Nucleus accumbens (tissue), 56 donors: ENCODE data around the gene ATP5F1D.

Experiments used
- DNase-seq, 56 donors: peaks; one replicate each; lab custom pipeline; 2025; lab: John Stamatoyannopoulos, UW

Gene ATP5F1D

GRCh38 chr19:1266916-1267476 is 25.4 kb downstream of the ATP5F1D start:
- DNase-seq, result peak in 45 of 56 donors; percentile 20 to 86 (median 64)

GRCh38 chr19:1267477-1268225 is 26.1 kb downstream of the ATP5F1D start:
- DNase-seq, result peak in 20 of 56 donors; percentile 11 to 48 (median 34)

DNA sequence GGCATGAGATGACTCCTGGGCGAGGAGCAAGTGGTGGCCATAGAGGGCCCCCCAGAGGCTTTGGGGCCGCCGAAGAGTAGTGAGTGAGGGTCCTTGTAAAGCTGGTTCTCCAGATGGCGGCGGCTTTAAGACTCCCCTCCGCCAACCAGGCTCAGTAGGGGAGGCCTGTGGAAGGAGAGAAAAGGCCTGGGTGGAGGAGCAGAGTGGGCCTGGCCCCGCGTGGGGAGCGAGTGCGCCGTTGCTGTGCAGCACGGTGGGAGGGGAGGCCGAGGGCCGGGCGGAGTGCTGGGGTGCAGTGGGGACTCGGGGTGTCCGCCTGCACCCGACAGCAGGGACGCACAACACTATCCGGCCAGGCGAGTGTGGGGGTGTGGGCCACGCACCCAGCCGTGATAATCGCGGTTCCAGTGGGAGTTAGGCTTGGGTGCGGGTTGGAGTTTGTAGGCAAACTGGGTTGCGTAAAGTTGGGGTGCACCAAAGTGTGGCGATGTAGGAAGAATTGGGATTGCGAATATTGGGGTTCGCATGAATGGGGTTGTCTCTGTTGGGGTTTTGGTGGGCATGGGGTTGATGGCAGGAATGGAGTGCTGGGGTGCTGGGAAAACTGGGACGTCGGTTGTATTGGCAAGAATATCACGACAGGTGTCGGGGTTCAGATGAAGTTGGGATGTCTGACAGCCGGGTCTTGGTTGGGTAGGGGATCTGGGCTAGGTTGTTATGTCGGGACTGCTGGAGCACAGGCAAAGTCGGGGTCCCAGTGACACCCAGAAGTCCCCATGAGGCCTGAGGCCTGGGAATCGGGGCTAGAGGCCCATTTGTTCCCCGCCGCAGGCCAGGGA is 26.9 kb downstream of the ATP5F1D start:
- peak in 2 of 56 donors; percentile 41 to 43 for DNase-seq

GRCh38 chr19:1269065-1269477 is 27.5 kb downstream of the ATP5F1D start, which contains the start of gene CIRBP:
TSS of gene CIRBP (plus strand) at chr19:1269332. CDS start at chr19:1270934, 1,602 bp downstream.
- DNase-seq, result peak; percentile 75 to 100 (median 99)

- DNase-seq, result peak in 55 of 56 donors; percentile 35 to 90 (median 78)
Measured at GRCh38 chr19:1269478-1270212, 28.1 kb downstream of the ATP5F1D start.

- peak in 1 of 56 donors; percentile 66 for DNase-seq
Measured at GRCh38 chr19:1270213-1270853, 28.8 kb downstream of the ATP5F1D start.

- DNase-seq, result peak in 1 of 56 donors; percentile 11
Measured at GRCh38 chr19:1270854-1271527, 29.4 kb downstream of the ATP5F1D start.

DNA sequence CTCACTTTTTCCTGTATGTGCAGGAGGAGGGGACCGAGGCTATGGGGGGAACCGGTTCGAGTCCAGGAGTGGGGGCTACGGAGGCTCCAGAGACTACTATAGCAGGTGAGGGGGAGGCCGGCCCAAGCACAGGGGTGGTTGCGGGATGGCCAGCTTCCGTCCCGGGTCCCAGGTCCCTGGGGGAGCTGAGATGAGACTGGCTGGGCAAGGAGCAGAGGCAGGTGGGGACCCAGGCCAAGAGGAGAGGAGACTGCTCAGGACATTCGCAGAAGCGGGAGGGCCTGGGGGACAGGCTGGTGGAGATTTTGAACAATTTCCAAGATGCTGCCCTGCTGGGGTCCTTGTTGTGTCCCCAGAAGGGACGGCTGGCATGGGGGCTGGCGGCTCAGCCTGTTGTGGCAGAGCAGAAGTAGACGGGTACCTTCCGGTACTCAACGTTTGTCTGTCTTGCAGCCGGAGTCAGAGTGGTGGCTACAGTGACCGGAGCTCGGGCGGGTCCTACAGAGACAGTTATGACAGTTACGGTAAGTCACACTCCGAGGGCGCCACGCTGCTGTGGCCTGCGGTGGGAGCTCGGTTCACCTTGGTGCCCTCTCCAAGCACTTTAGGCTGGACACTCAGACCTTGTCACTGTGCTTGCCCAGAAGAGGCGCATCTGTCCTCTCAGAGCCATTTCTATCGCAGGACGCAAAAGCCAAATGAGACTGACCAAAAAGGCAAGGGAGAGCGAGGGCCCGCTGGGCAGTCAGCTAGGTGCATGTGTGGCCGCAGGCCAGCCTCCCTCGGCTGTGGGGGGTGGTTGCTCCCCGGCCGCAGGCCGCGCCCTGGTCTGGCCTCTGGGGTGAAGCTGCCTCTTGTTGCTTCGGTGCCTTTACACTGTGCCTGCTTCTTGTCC is 30.2 kb downstream of the ATP5F1D start:
- peak in 2 of 56 donors; percentile 10 to 25 for DNase-seq

DNA sequence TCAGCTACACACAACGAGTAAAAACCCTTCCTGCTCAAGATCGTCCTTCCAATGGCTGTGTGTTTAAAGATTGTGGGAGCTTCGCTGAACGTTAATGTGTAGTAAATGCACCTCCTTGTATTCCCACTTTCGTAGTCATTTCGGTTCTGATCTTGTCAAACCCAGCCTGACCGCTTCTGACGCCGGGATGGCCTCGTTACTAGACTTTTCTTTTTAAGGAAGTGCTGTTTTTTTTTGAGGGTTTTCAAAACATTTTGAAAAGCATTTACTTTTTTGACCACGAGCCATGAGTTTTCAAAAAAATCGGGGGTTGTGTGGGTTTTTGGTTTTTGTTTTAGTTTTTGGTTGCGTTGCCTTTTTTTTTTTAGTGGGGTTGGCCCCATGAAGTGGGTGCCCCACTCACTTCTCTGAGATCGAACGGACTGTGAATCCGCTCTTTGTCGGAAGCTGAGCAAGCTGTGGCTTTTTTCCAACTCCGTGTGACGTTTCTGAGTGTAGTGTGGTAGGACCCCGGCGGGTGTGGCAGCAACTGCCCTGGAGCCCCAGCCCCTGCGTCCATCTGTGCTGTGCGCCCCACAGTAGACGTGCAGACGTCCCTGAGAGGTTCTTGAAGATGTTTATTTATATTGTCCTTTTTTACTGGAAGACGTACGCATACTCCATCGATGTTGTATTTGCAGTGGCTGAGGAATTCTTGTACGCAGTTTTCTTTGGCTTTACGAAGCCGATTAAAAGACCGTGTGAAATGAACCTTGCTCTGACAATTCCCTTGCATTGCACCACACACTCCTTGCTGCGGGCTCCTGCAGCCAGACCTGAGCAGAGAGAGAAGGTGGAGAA is 31.1 kb downstream of the ATP5F1D start:
- DNase-seq, result peak in 15 of 56 donors; percentile 9 to 56 (median 21)

GRCh38 chr19:1273263-1274041 is 31.9 kb downstream of the ATP5F1D start:
- DNase-seq, result no peak

GRCh38 chr19:1274081-1274851 is 32.7 kb downstream of the ATP5F1D start:
- DNase-seq, result no peak

DNA sequence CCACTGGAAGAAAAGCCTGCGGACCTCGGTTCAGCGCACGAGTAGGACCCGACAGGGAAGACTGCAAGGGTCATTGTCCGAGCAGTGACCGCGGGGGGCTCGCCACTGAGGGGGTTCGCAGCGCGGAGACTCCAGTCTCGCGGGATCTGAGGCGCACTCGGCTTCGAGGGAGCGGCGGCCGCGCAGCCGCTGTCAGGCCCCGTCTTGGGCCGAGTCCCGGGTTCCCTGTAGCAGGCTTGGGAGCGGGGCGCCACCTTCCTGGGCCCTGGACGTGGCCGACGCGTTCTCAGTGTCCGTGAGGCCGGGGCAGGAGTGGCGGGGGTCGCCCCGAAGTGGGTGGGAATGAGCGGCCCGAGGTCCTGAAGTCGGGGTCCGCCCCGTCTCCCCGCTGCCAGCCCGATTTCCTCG is 33.3 kb downstream of the ATP5F1D start:
- peak in 1 of 56 donors; percentile 37 for DNase-seq

DNA sequence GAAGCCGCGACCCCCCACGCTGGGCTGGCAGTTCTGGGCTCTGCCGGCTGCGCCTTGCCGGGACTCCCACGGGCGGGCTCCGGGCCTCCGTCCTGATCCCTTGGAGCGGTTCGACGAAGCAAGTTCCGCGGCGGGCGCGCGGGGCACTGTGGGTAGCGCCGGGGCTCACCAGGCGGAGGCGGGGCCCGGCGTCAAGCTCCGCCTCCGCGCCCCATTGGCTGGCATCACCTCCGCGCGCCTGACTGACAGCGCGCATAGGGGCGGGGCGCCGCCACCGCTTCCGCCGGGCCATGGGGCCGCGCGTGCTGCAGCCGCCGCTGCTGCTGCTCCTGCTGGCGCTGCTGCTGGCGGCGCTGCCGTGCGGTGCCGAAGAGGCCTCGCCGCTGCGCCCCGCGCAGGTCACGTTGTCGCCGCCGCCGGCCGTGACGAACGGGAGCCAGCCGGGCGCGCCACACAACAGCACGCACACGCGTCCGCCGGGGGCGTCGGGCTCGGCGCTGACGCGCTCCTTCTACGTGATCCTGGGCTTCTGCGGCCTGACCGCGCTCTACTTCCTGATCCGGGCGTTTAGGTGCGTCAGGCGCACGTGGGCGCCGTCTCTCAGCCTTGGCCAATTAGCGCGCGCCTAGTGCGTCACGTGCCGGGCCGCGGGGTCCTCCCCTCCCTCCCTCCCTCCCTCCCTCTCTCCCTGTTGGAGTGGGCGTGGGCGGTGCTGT is 33.9 kb downstream of the ATP5F1D start, which contains the start of gene FAM174C:
Gene FAM174C (plus strand): TSS at position 271 of the 716 bp plus-strand sequence. CDS start 20 bp downstream, at position 291.
- peak in 55 of 56 donors; percentile 75 to 98 (median 92) for DNase-seq

- peak in 7 of 56 donors; percentile 50 to 78 (median 60) for DNase-seq
Measured at GRCh38 chr19:1275976-1276627, 34.6 kb downstream of the ATP5F1D start.
